ENCODE results near the gene PRR22. TPM values are rescaled to one million over a fixed set of nuclear protein-coding genes. Genes with fewer than 3 reads are reported as not detected.
A peak's percentile ranks its signal among the peaks of the same experiment; 100 is the strongest.

The PRR22 gene
- total RNA-seq, 1 experiment from 2014 or later, result 13.5 TPM

DNA sequence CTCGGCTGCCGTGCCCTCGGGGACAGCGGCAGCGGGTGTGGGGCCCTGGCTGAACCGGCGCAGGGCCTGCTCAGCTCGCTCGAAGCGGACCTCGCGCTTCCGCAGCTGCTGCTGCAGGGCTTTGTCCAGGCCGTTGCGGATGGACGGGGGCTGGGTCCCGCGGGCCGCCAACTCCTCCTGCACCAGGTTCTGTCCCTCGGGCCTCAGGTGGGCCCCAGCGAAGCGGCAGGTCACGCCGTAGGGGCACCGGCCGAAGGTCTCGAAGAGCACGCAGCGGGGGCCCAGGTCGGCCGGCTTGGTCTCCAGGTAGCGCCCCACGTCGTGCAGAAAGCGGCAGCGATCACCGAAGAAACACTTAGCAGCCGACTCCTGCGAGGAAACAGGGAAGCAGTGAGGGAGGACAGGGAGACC lies 4.8 kb upstream of the PRR22 start:
- no peak for TF ChIP-seq FOSL1 (IDR thresholded peaks at IDR 0.05; ENCODE audit: low read depth)
- TF ChIP-seq, protein P1, sequence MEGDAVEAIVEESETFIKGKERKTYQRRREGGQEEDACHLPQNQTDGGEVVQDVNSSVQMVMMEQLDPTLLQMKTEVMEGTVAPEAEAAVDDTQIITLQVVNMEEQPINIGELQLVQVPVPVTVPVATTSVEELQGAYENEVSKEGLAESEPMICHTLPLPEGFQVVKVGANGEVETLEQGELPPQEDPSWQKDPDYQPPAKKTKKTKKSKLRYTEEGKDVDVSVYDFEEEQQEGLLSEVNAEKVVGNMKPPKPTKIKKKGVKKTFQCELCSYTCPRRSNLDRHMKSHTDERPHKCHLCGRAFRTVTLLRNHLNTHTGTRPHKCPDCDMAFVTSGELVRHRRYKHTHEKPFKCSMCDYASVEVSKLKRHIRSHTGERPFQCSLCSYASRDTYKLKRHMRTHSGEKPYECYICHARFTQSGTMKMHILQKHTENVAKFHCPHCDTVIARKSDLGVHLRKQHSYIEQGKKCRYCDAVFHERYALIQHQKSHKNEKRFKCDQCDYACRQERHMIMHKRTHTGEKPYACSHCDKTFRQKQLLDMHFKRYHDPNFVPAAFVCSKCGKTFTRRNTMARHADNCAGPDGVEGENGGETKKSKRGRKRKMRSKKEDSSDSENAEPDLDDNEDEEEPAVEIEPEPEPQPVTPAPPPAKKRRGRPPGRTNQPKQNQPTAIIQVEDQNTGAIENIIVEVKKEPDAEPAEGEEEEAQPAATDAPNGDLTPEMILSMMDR (IDR thresholded peaks at IDR 0.05 in 2 of 3, conservative IDR thresholded peaks at IDR 0.05 in 1 of 3; ENCODE audit: borderline replicate concordance in 1 of 3, insufficient read depth in 1 of 3, low read depth in 2 of 3, low read length in 2 of 3), result no peak
- TF ChIP-seq ZFX (IDR thresholded peaks at IDR 0.05), result no peak
- Histone ChIP-seq H3K36me3 (ENCODE audit: control insufficient read depth in 1 of 2, insufficient read depth in 2 of 2, low read length in 2 of 2) (peaks cover 37 to 53% of the 10 kb centered on the region in 2 experiments; a peak in 3 of 4 replicates), H3K9me3 (ENCODE audit: control insufficient read depth in 1 of 2, insufficient read depth in 1 of 2, low read depth in 1 of 2, low read length in 2 of 2) (no peaks in the 10 kb centered on the region), H3K4me2 (ENCODE audit: low read length) (peak overlapping the region; percentile 76), H2AFZ (ENCODE audit: low read depth, low read length, poor library complexity, severe bottlenecking) (no peak overlapping the region), H4K20me1 (ENCODE audit: insufficient read depth) (no peaks in the 10 kb centered on the region; the same call in 1 of the 2 replicates), H3K27ac (ENCODE audit: low read depth, low read length) (no peak overlapping the region; the same call in 1 of the 2 replicates), H3K4me1 (ENCODE audit: control insufficient read depth in 1 of 2, insufficient read depth in 2 of 2, low read length in 2 of 2) (peaks cover 8 to 19% of the 10 kb centered on the region in 2 experiments; a peak in 3 of 4 replicates), H3K79me2 (ENCODE audit: insufficient read depth, low read length) (peaks cover 26% of the 10 kb centered on the region), H3K9me2 (ENCODE audit: insufficient read depth) (no peaks in the 10 kb centered on the region), H3K4me3 (replicated peaks in 1 of 2; ENCODE audit: low read depth in 1 of 2, low read length in 2 of 2) (0 out of 4 replicates have a peak overlapping the region, but pooled peaks of 1 of the 2 experiments have one; percentile 72), H3K27me3 (ENCODE audit: insufficient read depth, low read length) (no peaks in the 10 kb centered on the region), H3K9ac (ENCODE audit: low read length) (no peak overlapping the region)
- no TSS peak for BruUV-seq (replicated peaks)
- RAD21 ChIA-PET (ENCODE audit: low non-redundant PET in 1 of 2, low total read pairs in 2 of 2, uncharacterized antibody in 2 of 2, unreplicated experiment in 2 of 2), result no interaction called here
- DNase-seq (ENCODE audit: low read depth, low spot score) (no peak), ATAC-seq (no peak)
- CTCF ChIA-PET, result interaction anchor here (0.9 kb wide), 1 partner anchor 15 kb away, joined by 4 read pairs; no protein-coding TSS in a partner anchor
- POLR2A ChIA-PET, result interaction anchor here (2.5 kb wide), 1 partner anchor 115 kb away, joined by 7 read pairs; the partner anchor contains the start of genes NDUFA11 and VMAC
- intact Hi-C loops (cut with micrococcal nuclease), result no loop called here

DNA sequence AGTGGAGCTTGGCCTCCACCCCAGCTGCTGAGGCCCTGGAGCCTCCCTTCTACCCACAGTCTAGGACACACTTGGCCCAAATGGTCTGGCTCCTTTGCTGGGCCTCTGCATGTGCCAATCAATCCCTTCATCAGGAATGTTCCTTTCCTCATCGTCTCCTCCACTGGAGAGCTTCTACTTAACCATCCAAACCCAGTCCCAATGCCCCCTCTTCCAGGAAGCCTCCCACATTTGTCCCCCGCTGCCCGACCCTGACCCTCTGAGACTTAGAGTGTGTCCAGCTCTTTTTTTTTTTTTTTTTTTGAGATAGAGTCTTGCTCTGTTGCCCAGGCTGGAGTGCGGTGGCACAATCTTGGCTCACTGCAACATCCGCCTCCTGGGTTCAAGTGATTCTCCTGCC lies 3.9 kb upstream of the PRR22 start:
- no peak overlapping the region for H2AFZ ChIP-seq (ENCODE audit: low read depth, low read length, poor library complexity, severe bottlenecking)
- H3K36me3 ChIP-seq (ENCODE audit: control insufficient read depth in 1 of 2, insufficient read depth in 2 of 2, low read length in 2 of 2), result peaks cover 37 to 56% of the 10 kb centered on the region in 2 experiments; a peak in 3 of 4 replicates
- peaks cover 6 to 13% of the 10 kb centered on the region in 2 experiments; a peak in 3 of 4 replicates for H3K4me1 ChIP-seq (ENCODE audit: control insufficient read depth in 1 of 2, insufficient read depth in 2 of 2, low read length in 2 of 2)
- H3K27me3 ChIP-seq (ENCODE audit: insufficient read depth, low read length), result no peaks in the 10 kb centered on the region
- BruUV-seq (replicated peaks), result no TSS peak
- no peak overlapping the region for H3K9ac ChIP-seq (ENCODE audit: low read length)
- DNase-seq (ENCODE audit: low read depth, low spot score), result no peak
- TF ChIP-seq EZH2phosphoT487 (IDR thresholded peaks at IDR 0.05; ENCODE audit: borderline replicate concordance) (no peak), SIN3A (IDR thresholded peaks at IDR 0.05; ENCODE audit: low read depth) (no peak), CEBPB (IDR thresholded peaks at IDR 0.05; ENCODE audit: low read depth) (no peak), ELF1 (IDR thresholded peaks at IDR 0.05; ENCODE audit: borderline replicate concordance, low read depth) (no peak), FOSL1 (IDR thresholded peaks at IDR 0.05; ENCODE audit: low read depth) (no peak), EZH2 (IDR thresholded peaks at IDR 0.05) (no peak), ZNF274 (IDR thresholded peaks at IDR 0.05; ENCODE audit: low read depth, low read length) (no peak), JUND (IDR thresholded peaks at IDR 0.05) (no peak), CBX3 (IDR thresholded peaks at IDR 0.05; ENCODE audit: low read depth) (no peak), RAD21 (IDR thresholded peaks at IDR 0.05; ENCODE audit: low read depth) (no peak), POLR2A (IDR thresholded peaks at IDR 0.05; ENCODE audit: borderline replicate concordance, extremely low read depth, insufficient read depth, insufficient read length) (no peak), POLR2AphosphoS5 (IDR thresholded peaks at IDR 0.05; ENCODE audit: low read depth, low read length) (no peak)
- TF ChIP-seq, protein P2, sequence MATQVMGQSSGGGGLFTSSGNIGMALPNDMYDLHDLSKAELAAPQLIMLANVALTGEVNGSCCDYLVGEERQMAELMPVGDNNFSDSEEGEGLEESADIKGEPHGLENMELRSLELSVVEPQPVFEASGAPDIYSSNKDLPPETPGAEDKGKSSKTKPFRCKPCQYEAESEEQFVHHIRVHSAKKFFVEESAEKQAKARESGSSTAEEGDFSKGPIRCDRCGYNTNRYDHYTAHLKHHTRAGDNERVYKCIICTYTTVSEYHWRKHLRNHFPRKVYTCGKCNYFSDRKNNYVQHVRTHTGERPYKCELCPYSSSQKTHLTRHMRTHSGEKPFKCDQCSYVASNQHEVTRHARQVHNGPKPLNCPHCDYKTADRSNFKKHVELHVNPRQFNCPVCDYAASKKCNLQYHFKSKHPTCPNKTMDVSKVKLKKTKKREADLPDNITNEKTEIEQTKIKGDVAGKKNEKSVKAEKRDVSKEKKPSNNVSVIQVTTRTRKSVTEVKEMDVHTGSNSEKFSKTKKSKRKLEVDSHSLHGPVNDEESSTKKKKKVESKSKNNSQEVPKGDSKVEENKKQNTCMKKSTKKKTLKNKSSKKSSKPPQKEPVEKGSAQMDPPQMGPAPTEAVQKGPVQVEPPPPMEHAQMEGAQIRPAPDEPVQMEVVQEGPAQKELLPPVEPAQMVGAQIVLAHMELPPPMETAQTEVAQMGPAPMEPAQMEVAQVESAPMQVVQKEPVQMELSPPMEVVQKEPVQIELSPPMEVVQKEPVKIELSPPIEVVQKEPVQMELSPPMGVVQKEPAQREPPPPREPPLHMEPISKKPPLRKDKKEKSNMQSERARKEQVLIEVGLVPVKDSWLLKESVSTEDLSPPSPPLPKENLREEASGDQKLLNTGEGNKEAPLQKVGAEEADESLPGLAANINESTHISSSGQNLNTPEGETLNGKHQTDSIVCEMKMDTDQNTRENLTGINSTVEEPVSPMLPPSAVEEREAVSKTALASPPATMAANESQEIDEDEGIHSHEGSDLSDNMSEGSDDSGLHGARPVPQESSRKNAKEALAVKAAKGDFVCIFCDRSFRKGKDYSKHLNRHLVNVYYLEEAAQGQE (IDR thresholded peaks at IDR 0.05; ENCODE audit: low read depth), result no peak
- H3K4me2 ChIP-seq (ENCODE audit: low read length), result no peak overlapping the region
- intact Hi-C loops (cut with micrococcal nuclease), result no loop called here
- no peaks in the 10 kb centered on the region for H3K9me2 ChIP-seq (ENCODE audit: insufficient read depth)
- CTCF ChIA-PET, result no interaction called here
- H3K4me3 ChIP-seq (replicated peaks in 1 of 2; ENCODE audit: low read depth in 1 of 2, low read length in 2 of 2), result no peak overlapping the region
- H3K27ac ChIP-seq (ENCODE audit: low read depth, low read length), result no peak overlapping the region
- RAD21 ChIA-PET (ENCODE audit: low non-redundant PET in 1 of 2, low total read pairs in 2 of 2, uncharacterized antibody in 2 of 2, unreplicated experiment in 2 of 2), result interaction anchor here in 1 of 2 experiments (0.6 kb wide), 1 partner anchor 51 kb away, joined by 3 read pairs; no protein-coding TSS in a partner anchor
- POLR2A ChIA-PET, result no interaction called here
- no peaks in the 10 kb centered on the region; the same call in 1 of the 2 replicates for H4K20me1 ChIP-seq (ENCODE audit: insufficient read depth)
- H3K9me3 ChIP-seq (ENCODE audit: control insufficient read depth in 1 of 2, insufficient read depth in 1 of 2, low read depth in 1 of 2, low read length in 2 of 2), result no peaks in the 10 kb centered on the region
- no peak for ATAC-seq
- peaks cover 26% of the 10 kb centered on the region for H3K79me2 ChIP-seq (ENCODE audit: insufficient read depth, low read length)

Data from HCT116 (cell line).